GM10248 (cell line): ENCODE results near the gene PTBP3.

Source experiments
- CTCF ChIA-PET: fragments of 300-600 bp; sonication (Branson Sonifier 250); formaldehyde crosslinking; extraction: SDS; loops from one replicate; lab custom pipeline; 2021; ENCODE audit warnings: antibody characterized with exemption; lab: Yijun Ruan, JAX
- POLR2A ChIA-PET: fragments of 350-650 bp; sonication (Branson Sonifier 250); formaldehyde crosslinking; extraction: SDS; loops from one replicate; lab custom pipeline; 2020; ENCODE audit warnings: antibody characterized with exemption; lab: Yijun Ruan, JAX
- DNase-seq: peaks from one replicate; pipeline ENCODE4 v3.0.0; 2012; ENCODE audit errors: extremely low spot score
- CTCF ChIP-seq: IDR thresholded peaks from 2 replicates; pipeline ENCODE4 v1.5.1; 2012; ENCODE audit warnings: mild to moderate bottlenecking, low read depth; ENCODE audit errors: extremely low read depth, missing control alignments, control extremely low read depth

Gene PTBP3

GRCh38 chr9:112316258-112316943 is 17.0 kb downstream of the PTBP3 start:
- ChIA-PET POLR2A (no interaction called here), CTCF (interaction anchor here (1.0 to 1.8 kb wide), 6 partner anchors 10 to 218 kb away, joined by 3 to 6 read pairs (median 3); partner anchors contain the start of gene PTBP3)
- DNase-seq: no peak
- no peak for TF ChIP-seq CTCF

- DNase-seq: no peak
- CTCF ChIA-PET: interaction anchor here (1.0 to 1.8 kb wide), 7 partner anchors 11 to 218 kb away, joined by 3 to 6 read pairs (median 3); partner anchors contain the start of gene PTBP3
Measured at GRCh38 chr9:112315331-112316257, 17.8 kb downstream of the PTBP3 start.

DNA sequence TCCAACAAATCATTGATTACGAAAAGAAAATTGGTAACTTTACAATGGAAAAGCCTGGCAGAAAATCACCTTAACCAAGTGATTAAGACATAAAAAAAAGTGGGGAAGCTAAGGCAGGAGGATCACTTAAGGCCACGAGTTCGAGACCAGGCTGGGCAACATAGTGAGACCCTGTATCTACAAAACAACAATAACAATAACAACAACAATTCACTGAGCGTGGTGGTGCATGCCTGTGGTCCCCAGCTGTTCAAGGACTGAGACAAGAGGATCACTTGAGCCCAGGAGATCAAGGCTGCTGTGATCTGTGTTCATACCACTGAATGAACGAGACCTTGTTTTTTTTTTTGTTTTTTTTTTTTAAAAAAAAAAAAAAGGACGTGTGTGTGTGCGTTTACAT is 21.3 kb downstream of the PTBP3 start:
- no peak for DNase-seq
- ChIA-PET POLR2A (no interaction called here), CTCF (interaction anchor here (1.0 kb wide), 1 partner anchor 8 kb away, joined by 4 read pairs; no protein-coding TSS in a partner anchor)
- no peak for TF ChIP-seq CTCF

More at GRCh38 chr9:112315331-112316257, 17.8 kb downstream of the PTBP3 start:
- POLR2A ChIA-PET: interaction anchor here (0.6 kb wide), 1 partner anchor 10 kb away, joined by 4 read pairs; no protein-coding TSS in a partner anchor
- no peak for TF ChIP-seq CTCF

GRCh38 chr9:112311497-112311896 is 21.9 kb downstream of the PTBP3 start:
- TF ChIP-seq CTCF: no peak
- CTCF ChIA-PET: interaction anchor here (1.0 kb wide), 1 partner anchor 9 kb away, joined by 4 read pairs; no protein-coding TSS in a partner anchor
- DNase-seq: no peak
- POLR2A ChIA-PET: no interaction called here

- no peak for DNase-seq
- no peak for TF ChIP-seq CTCF
- POLR2A ChIA-PET: no interaction called here
- CTCF ChIA-PET: interaction anchor here (1.8 kb wide), 1 partner anchor 9 kb away, joined by 4 read pairs; no protein-coding TSS in a partner anchor
Measured at GRCh38 chr9:112310826-112311225, 22.6 kb downstream of the PTBP3 start.

GRCh38 chr9:112308588-112308987 is 24.8 kb downstream of the PTBP3 start:
- POLR2A ChIA-PET: no interaction called here
- CTCF ChIA-PET: no interaction called here
- TF ChIP-seq CTCF: no peak
- DNase-seq: no peak
